Measurements from ENCODE around the gene FLNB. TPM values are rescaled to one million over a fixed set of nuclear protein-coding genes. Genes with fewer than 3 reads are reported as not detected.

FLNB gene
- total RNA-seq, 1 experiment from 2014 or later: 127 TPM

GRCh38 chr3:58063022-58063815, 55.0 kb downstream of the FLNB start (continued):
- TF ChIP-seq ATF6 (CRISPR knock-in tag; IDR thresholded peaks at IDR 0.05) (no peak), TEAD1 (CRISPR knock-in tag; IDR thresholded peaks at IDR 0.05) (no peak), IRF1 (CRISPR knock-in tag; IDR thresholded peaks at IDR 0.05) (no peak)

- ChIA-PET CTCF (interaction anchor here (0.9 to 4.6 kb wide), 4 partner anchors 45 to 113 kb away, joined by 3 to 23 read pairs (median 6); partner anchors contain the start of gene FLNB), POLR2A (no interaction called here)
- Mint-ChIP-seq H3K27ac (peak overlapping the region; percentile 79), H3K9me3 (no peaks in the 10 kb centered on the region), H3K4me1 (peaks cover 65% of the 10 kb centered on the region), H3K4me3 (no peak overlapping the region), H3K36me3 (no peaks in the 10 kb centered on the region), H3K27me3 (ENCODE audit: low read depth) (no peaks in the 10 kb centered on the region)
- ATAC-seq (no peak), DNase-seq (ENCODE audit: low spot score) (no peak)
- TF ChIP-seq ATF6 (CRISPR knock-in tag; IDR thresholded peaks at IDR 0.05): no peak
These were observed 56.9 kb downstream of the FLNB start for GRCh38 chr3:58064923-58065638.

- H3K4me3 Mint-ChIP-seq: no peak overlapping the region
- H3K9me3 Mint-ChIP-seq: no peaks in the 10 kb centered on the region
- CTCF ChIA-PET: interaction anchor here (0.6 to 4.6 kb wide), 4 partner anchors 46 to 112 kb away, joined by 4 to 23 read pairs (median 6); partner anchors contain the start of gene FLNB
- H3K27ac Mint-ChIP-seq: peak overlapping the region; percentile 79
- no peaks in the 10 kb centered on the region for H3K36me3 Mint-ChIP-seq
- no peaks in the 10 kb centered on the region for H3K27me3 Mint-ChIP-seq (ENCODE audit: low read depth)
- peaks cover 63% of the 10 kb centered on the region for H3K4me1 Mint-ChIP-seq
- TF ChIP-seq GTF2I (CRISPR knock-in tag; conservative IDR thresholded peaks at IDR 0.05) (no peak), ZNF416 (CRISPR knock-in tag; IDR thresholded peaks at IDR 0.05) (no peak), ZNF121 (CRISPR knock-in tag; IDR thresholded peaks at IDR 0.05) (no peak), TEAD1 (CRISPR knock-in tag; IDR thresholded peaks at IDR 0.05) (no peak), KAT7 (CRISPR knock-in tag; IDR thresholded peaks at IDR 0.05; ENCODE audit: borderline replicate concordance) (no peak), GRHL2 (CRISPR knock-in tag; IDR thresholded peaks at IDR 0.05; ENCODE audit: insufficient replicate concordance, severe bottlenecking) (no peak), ZNF671 (CRISPR knock-in tag; IDR thresholded peaks at IDR 0.05) (no peak), SOX15 (CRISPR knock-in tag; IDR thresholded peaks at IDR 0.05) (no peak), ZSCAN18 (CRISPR knock-in tag; IDR thresholded peaks at IDR 0.05) (no peak), FOXJ3 (CRISPR knock-in tag; IDR thresholded peaks at IDR 0.05; ENCODE audit: borderline replicate concordance) (no peak), SMAD4 (CRISPR knock-in tag; IDR thresholded peaks at IDR 0.05) (no peak), ZNF396 (CRISPR knock-in tag; IDR thresholded peaks at IDR 0.05; ENCODE audit: borderline replicate concordance) (no peak), ATF2 (CRISPR knock-in tag; IDR thresholded peaks at IDR 0.05; ENCODE audit: borderline replicate concordance, low read depth) (no peak), PRRX2 (CRISPR knock-in tag; IDR thresholded peaks at IDR 0.05) (no peak), ZNF263 (CRISPR knock-in tag; IDR thresholded peaks at IDR 0.05; ENCODE audit: low read depth) (no peak)
- ATAC-seq (peak; percentile 59), DNase-seq (ENCODE audit: low spot score) (no peak)
- POLR2A ChIA-PET: no interaction called here
These were observed 57.5 kb downstream of the FLNB start for GRCh38 chr3:58065700-58066167.
